GM12878 (cell line): ENCODE data around the gene SLC22A4. TPM values are rescaled to one million over a fixed set of nuclear protein-coding genes. Genes with fewer than 3 reads are reported as not detected.

ENCODE experiments used
- ATAC-seq: fragments of 200-7000 bp; cut with Tn5 transposase; 3 replicates; pipeline ENCODE4 v1.9.1; 2020; ENCODE audit warnings: mild to moderate bottlenecking, moderate library complexity
- BruUV-seq: library from RNA; stranded (reverse); fragments of 400-500 nt; replicated peaks from 2 replicates; lab custom pipeline; 2021; lab: Mats Ljungman, UMichigan
- CTCF ChIA-PET: fragments of 300-600 bp; sonication (Branson Sonifier 250); formaldehyde crosslinking; extraction: SDS; loops from one replicate; lab custom pipeline; 2021; ENCODE audit warnings: inconsistent platforms; lab: Yijun Ruan, JAX
- POLR2A ChIA-PET: fragments of 350-600 bp; formaldehyde crosslinking; extraction: SDS; loops from one replicate; lab custom pipeline; 2021; ENCODE audit warnings: inconsistent platforms; lab: Charles Lee
- RAD21 ChIA-PET: fragments of 300-600 bp; sonication (Branson Sonifier 250); formaldehyde crosslinking; loops from one replicate; lab custom pipeline; 2023; ENCODE audit warnings: antibody characterized with exemption; ENCODE audit not compliant: unreplicated experiment; lab: Charles Lee
- SMC1A ChIA-PET: fragments of 300-600 bp; sonication (Branson Sonifier 250); formaldehyde crosslinking; loops from one replicate; lab custom pipeline; 2023; ENCODE audit not compliant: unreplicated experiment, uncharacterized antibody; lab: Charles Lee
- DNase-seq: peaks from one replicate; pipeline ENCODE4 v3.0.0-alpha.2; 2011; ENCODE audit warnings: low read depth, low spot score
- FAIRE-seq: peaks from 3 replicates; lab custom pipeline; 2011; peaks lifted over from hg19 to GRCh38; lab: Jason Lieb, UNC
- H2AFZ ChIP-seq: 2 replicates; pipeline ENCODE4 v1.6.0; 2011; ENCODE audit warnings: low read depth, low read length, control low read depth; ENCODE audit not compliant: control insufficient read depth
- H3K27ac ChIP-seq: 2 replicates; pipeline ENCODE4 v1.5.1; 2011; ENCODE audit warnings: control low read depth; ENCODE audit not compliant: control insufficient read depth, insufficient read depth
- H3K27me3 ChIP-seq, 2 experiments: replicated peaks in 1 of 2; 2 replicates each; pipeline versions ENCODE4 v1.6.0 to v1.6.1; 2011; ENCODE audit warnings: low read length in 1 of 2; ENCODE audit not compliant: control insufficient read depth in 2 of 2, insufficient read depth in 2 of 2
- H3K36me3 ChIP-seq, 2 experiments: 2 replicates each; pipeline ENCODE4 v1.5.1; 2011; ENCODE audit warnings: low read length in 1 of 2; ENCODE audit not compliant: control insufficient read depth in 2 of 2, insufficient read depth in 2 of 2
- H3K4me1 ChIP-seq: 2 replicates; pipeline ENCODE4 v1.6.1; 2011; ENCODE audit warnings: mild to moderate bottlenecking, low read length, moderate library complexity, mixed read lengths; ENCODE audit not compliant: control insufficient read depth, insufficient read depth
- H3K4me2 ChIP-seq: 2 replicates; pipeline ENCODE4 v1.6.0; 2011; ENCODE audit warnings: control low read depth; ENCODE audit not compliant: control insufficient read depth, insufficient read depth
- H3K4me3 ChIP-seq: fragments of 200-600 bp; sonication (generic); 2 replicates; pipeline ENCODE4 v1.5.1; 2016
- H3K79me2 ChIP-seq: 2 replicates; pipeline ENCODE4 v1.6.0; 2011; ENCODE audit warnings: low read length; ENCODE audit not compliant: control insufficient read depth, insufficient read depth
- H3K9ac ChIP-seq: 2 replicates; pipeline ENCODE4 v1.8.0; 2011; ENCODE audit warnings: low read length, control low read depth, mixed read lengths; ENCODE audit not compliant: control insufficient read depth, insufficient read depth
- H3K9me3 ChIP-seq: replicated peaks from 3 replicates; pipeline ENCODE4 v1.5.1; 2011; ENCODE audit warnings: mild to moderate bottlenecking, low read length; ENCODE audit not compliant: control insufficient read depth, insufficient read depth
- H4K20me1 ChIP-seq: 2 replicates; pipeline ENCODE4 v1.6.0; 2011; ENCODE audit not compliant: control insufficient read depth, insufficient read depth
- CBX3 ChIP-seq: fragments of 200-600 bp; sonication (generic); IDR thresholded peaks from 2 replicates; pipeline ENCODE4 v1.6.1; 2016; ENCODE audit warnings: low read depth, borderline replicate concordance
- CHD1 ChIP-seq: IDR thresholded peaks from 2 replicates; pipeline ENCODE4 v1.6.1; 2012; ENCODE audit warnings: low read depth, low read length, improper control_type of control experiment
- DPF2 ChIP-seq: fragments of 450-650 bp; IDR thresholded peaks from 2 replicates; pipeline ENCODE4 v1.6.1; 2017; ENCODE audit warnings: mild to moderate bottlenecking
- EP300 ChIP-seq, 2 experiments: fragments of 150-350 bp in 1 of 2; IDR thresholded peaks; 2 replicates each; pipeline ENCODE4 v1.6.1; 2011 to 2012; ENCODE audit warnings: low read depth in 2 of 2, low read length in 2 of 2, borderline replicate concordance in 1 of 2, improper control_type of control experiment in 1 of 2, inconsistent platforms in 1 of 2; ENCODE audit not compliant: control insufficient read depth in 1 of 2
- POU2F2 ChIP-seq: IDR thresholded peaks from 3 replicates; pipeline ENCODE4 v1.6.1; 2011; ENCODE audit warnings: low read depth, mild to moderate bottlenecking, low read length, borderline replicate concordance
- SREBF2 ChIP-seq: IDR thresholded peaks from 2 replicates; pipeline ENCODE4 v1.6.1; 2012; ENCODE audit warnings: mild to moderate bottlenecking, low read length
- SUZ12 ChIP-seq: fragments of 200-600 bp; sonication (generic); IDR thresholded peaks from one replicate; pipeline ENCODE4 v1.6.1; 2018; ENCODE audit warnings: antibody characterized with exemption, mild to moderate bottlenecking; ENCODE audit not compliant: unreplicated experiment
- TARDBP ChIP-seq: IDR thresholded peaks from 2 replicates; pipeline ENCODE4 v1.6.1; 2016; ENCODE audit warnings: borderline replicate concordance
- YBX1 ChIP-seq: fragments of 450-650 bp; IDR thresholded peaks from 2 replicates; pipeline ENCODE4 v1.6.1; 2016; ENCODE audit warnings: antibody characterized with exemption
- ZNF622 ChIP-seq: fragments of 450-650 bp; IDR thresholded peaks from 2 replicates; pipeline ENCODE4 v1.6.1; 2017; ENCODE audit warnings: mild to moderate bottlenecking, inconsistent platforms
- WGBS: methylation state at CpG from one replicate; pipeline ENCODE4 v1.1.6; 2016; ENCODE audit warnings: low lambda C conversion rate; ENCODE audit not compliant: insufficient replicate concordance, insufficient coverage; ENCODE audit errors: missing lambda C conversion rate; 5-methylcytosine and 5-hydroxymethylcytosine counted together
- in situ Hi-C: fragments of 300-500 bp; cut with MboI; formaldehyde crosslinking; loops from 9 replicates; pipeline ENCODE4 v1.14.3; 2018; ENCODE audit warnings: mixed read lengths
- intact Hi-C: fragments of 100-400 bp; cut with micrococcal nuclease; formaldehyde crosslinking; loops from one replicate; pipeline ENCODE4 v1.14.2; 2022; ENCODE audit not compliant: unreplicated experiment
- polyA plus RNA-seq, 11 experiments: library from polyadenylated mRNA; depleted of rRNA in 4 of 11; unstranded in 6 of 11; stranded (reverse) in 5 of 11; fragments of >200 nt; fragmentation: Nextera tagmentation in 4 of 11; fragmentation: Illumina TruSeq in 1 of 11; extraction: Ambion mirVana in 4 of 11; extraction: Trizol in 1 of 11; gene quantifications; 1 replicate in 1 of 11; 2 replicates in 10 of 11; pipeline versions ENCODE4 v1.2.1 to v1.2.3, GENCODE V29; 2011 to 2016; ENCODE audit warnings: inconsistent platforms in 2 of 11, missing spikeins in 2 of 11, low read depth in 1 of 11
- total RNA-seq, 4 experiments: library from RNA; depleted of rRNA in 3 of 4; stranded (reverse); fragments of >200 nt in 3 of 4; fragmentation: Illumina TruSeq in 1 of 4; extraction: Trizol in 1 of 4; gene quantifications; 2 replicates each; pipeline versions ENCODE4 v1.2.1 to v1.2.3, GENCODE V29; 2013 to 2021
- TF ChIP-seq, protein P1 (sequence below): IDR thresholded peaks from 2 replicates; pipeline ENCODE4 v1.6.1; 2011; ENCODE audit warnings: low read depth, low read length, improper control_type of control experiment, borderline replicate concordance
- TF ChIP-seq, protein P2 (sequence below): fragments of 450-650 bp; conservative IDR thresholded peaks from 2 replicates; pipeline ENCODE4 v1.6.1; 2017; ENCODE audit warnings: mild to moderate bottlenecking, moderate library complexity
- TF ChIP-seq, protein P3 (sequence below): fragments of 450-650 bp; IDR thresholded peaks from 2 replicates; pipeline ENCODE4 v1.6.1; 2017; ENCODE audit warnings: antibody characterized with exemption, mild to moderate bottlenecking, moderate library complexity
- TF ChIP-seq, protein P4 (sequence below): fragments of 450-650 bp; IDR thresholded peaks from 2 replicates; pipeline ENCODE4 v1.6.1; 2018; ENCODE audit warnings: borderline replicate concordance, mild to moderate bottlenecking; ENCODE audit not compliant: partially characterized antibody

Gene SLC22A4
- total and polyA plus RNA-seq, 10 of the 15 experiments (the other 5 are each of a cell fraction or from before 2014, with no cell fraction given), result 0.04 to 0.61 (median 0.10) TPM; not detected in 2

DNA sequence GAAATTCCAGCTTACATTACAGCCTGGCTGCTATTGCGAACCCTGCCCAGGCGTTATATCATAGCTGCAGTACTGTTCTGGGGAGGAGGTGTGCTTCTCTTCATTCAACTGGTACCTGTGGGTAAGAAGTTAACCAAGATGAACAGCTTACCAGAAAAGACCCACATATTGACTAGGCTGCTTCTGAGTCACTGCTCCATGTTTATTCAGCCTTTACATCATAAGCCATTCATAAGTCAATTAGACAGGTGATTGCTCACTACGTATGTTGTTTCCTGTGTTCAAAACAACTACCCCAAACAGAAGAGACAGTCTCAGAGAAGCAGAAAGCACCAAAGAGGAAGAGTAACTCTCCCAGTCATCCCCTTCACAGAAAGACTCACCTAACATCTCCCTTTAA is 40.6 kb downstream of the SLC22A4 start:
- Histone ChIP-seq H3K79me2 (no peaks in the 10 kb centered on the region), H4K20me1 (no peaks in the 10 kb centered on the region), H2AFZ (no peak overlapping the region; the same call in 1 of the 2 replicates), H3K9me3 (no peaks in the 10 kb centered on the region; the same call in 2 of the 3 replicates), H3K27me3 (no peaks in the 10 kb centered on the region), H3K4me2 (no peak overlapping the region), H3K4me3 (no peak overlapping the region), H3K4me1 (no peaks in the 10 kb centered on the region), H3K9ac (no peak overlapping the region), H3K36me3 (no peaks in the 10 kb centered on the region), H3K27ac (no peak overlapping the region)
- SMC1A ChIA-PET, result interaction anchor here (0.7 to 3.3 kb wide), 11 partner anchors 10 to 97 kb away, joined by 3 to 16 read pairs (median 3); partner anchors contain the start of gene SLC22A4
- FAIRE-seq (no peak), DNase-seq (no peak), ATAC-seq (peak; percentile 78)
- RAD21 ChIA-PET, result interaction anchor here (0.7 to 0.8 kb wide), 2 partner anchors 20 to 33 kb away, joined by 3 read pairs; no protein-coding TSS in a partner anchor
- intact Hi-C loops (no loop called here), in situ Hi-C loops (no loop called here)
- POLR2A ChIA-PET, result no interaction called here
- WGBS, result 60% methylated on average over 3 of the region's 3 CpGs
- no TSS peak for BruUV-seq
- CTCF ChIA-PET, result interaction anchor here (0.5 to 2.2 kb wide), 4 partner anchors 23 to 1404 kb away, joined by 3 to 5 read pairs (median 3); no protein-coding TSS in a partner anchor
- TF ChIP-seq SUZ12 (no peak), YBX1 (no peak), CHD1 (no peak), SREBF2 (no peak), ZNF622 (no peak), DPF2 (no peak), TARDBP (no peak), CBX3 (no peak), POU2F2 (no peak), EP300 (IDR thresholded peaks at IDR 0.05; ENCODE audit: borderline replicate concordance in 1 of 2, control insufficient read depth in 1 of 2, low read depth in 2 of 2, low read length in 2 of 2) (no peak)
- TF ChIP-seq, protein P1, sequence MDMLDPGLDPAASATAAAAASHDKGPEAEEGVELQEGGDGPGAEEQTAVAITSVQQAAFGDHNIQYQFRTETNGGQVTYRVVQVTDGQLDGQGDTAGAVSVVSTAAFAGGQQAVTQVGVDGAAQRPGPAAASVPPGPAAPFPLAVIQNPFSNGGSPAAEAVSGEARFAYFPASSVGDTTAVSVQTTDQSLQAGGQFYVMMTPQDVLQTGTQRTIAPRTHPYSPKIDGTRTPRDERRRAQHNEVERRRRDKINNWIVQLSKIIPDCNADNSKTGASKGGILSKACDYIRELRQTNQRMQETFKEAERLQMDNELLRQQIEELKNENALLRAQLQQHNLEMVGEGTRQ, result no peak
- TF ChIP-seq, protein P2, sequence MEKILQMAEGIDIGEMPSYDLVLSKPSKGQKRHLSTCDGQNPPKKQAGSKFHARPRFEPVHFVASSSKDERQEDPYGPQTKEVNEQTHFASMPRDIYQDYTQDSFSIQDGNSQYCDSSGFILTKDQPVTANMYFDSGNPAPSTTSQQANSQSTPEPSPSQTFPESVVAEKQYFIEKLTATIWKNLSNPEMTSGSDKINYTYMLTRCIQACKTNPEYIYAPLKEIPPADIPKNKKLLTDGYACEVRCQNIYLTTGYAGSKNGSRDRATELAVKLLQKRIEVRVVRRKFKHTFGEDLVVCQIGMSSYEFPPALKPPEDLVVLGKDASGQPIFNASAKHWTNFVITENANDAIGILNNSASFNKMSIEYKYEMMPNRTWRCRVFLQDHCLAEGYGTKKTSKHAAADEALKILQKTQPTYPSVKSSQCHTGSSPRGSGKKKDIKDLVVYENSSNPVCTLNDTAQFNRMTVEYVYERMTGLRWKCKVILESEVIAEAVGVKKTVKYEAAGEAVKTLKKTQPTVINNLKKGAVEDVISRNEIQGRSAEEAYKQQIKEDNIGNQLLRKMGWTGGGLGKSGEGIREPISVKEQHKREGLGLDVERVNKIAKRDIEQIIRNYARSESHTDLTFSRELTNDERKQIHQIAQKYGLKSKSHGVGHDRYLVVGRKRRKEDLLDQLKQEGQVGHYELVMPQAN, result no peak
- TF ChIP-seq, protein P3, sequence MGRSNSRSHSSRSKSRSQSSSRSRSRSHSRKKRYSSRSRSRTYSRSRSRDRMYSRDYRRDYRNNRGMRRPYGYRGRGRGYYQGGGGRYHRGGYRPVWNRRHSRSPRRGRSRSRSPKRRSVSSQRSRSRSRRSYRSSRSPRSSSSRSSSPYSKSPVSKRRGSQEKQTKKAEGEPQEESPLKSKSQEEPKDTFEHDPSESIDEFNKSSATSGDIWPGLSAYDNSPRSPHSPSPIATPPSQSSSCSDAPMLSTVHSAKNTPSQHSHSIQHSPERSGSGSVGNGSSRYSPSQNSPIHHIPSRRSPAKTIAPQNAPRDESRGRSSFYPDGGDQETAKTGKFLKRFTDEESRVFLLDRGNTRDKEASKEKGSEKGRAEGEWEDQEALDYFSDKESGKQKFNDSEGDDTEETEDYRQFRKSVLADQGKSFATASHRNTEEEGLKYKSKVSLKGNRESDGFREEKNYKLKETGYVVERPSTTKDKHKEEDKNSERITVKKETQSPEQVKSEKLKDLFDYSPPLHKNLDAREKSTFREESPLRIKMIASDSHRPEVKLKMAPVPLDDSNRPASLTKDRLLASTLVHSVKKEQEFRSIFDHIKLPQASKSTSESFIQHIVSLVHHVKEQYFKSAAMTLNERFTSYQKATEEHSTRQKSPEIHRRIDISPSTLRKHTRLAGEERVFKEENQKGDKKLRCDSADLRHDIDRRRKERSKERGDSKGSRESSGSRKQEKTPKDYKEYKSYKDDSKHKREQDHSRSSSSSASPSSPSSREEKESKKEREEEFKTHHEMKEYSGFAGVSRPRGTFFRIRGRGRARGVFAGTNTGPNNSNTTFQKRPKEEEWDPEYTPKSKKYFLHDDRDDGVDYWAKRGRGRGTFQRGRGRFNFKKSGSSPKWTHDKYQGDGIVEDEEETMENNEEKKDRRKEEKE, result no peak
- TF ChIP-seq, protein P4, sequence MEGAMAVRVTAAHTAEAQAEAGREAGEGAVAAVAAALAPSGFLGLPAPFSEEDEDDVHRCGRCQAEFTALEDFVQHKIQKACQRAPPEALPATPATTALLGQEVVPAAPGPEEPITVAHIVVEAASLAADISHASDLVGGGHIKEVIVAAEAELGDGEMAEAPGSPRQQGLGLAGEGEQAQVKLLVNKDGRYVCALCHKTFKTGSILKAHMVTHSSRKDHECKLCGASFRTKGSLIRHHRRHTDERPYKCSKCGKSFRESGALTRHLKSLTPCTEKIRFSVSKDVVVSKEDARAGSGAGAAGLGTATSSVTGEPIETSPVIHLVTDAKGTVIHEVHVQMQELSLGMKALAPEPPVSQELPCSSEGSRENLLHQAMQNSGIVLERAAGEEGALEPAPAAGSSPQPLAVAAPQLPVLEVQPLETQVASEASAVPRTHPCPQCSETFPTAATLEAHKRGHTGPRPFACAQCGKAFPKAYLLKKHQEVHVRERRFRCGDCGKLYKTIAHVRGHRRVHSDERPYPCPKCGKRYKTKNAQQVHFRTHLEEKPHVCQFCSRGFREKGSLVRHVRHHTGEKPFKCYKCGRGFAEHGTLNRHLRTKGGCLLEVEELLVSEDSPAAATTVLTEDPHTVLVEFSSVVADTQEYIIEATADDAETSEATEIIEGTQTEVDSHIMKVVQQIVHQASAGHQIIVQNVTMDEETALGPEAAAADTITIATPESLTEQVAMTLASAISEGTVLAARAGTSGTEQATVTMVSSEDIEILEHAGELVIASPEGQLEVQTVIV, result no peak
